ENCODE measurements around the gene WDR87.
"Not testable (repeated sequence)": the region's sequence is repeated elsewhere in the genome, so short reads cannot be mapped to it uniquely, and the experiment has no call there.

WDR87 gene

DNA sequence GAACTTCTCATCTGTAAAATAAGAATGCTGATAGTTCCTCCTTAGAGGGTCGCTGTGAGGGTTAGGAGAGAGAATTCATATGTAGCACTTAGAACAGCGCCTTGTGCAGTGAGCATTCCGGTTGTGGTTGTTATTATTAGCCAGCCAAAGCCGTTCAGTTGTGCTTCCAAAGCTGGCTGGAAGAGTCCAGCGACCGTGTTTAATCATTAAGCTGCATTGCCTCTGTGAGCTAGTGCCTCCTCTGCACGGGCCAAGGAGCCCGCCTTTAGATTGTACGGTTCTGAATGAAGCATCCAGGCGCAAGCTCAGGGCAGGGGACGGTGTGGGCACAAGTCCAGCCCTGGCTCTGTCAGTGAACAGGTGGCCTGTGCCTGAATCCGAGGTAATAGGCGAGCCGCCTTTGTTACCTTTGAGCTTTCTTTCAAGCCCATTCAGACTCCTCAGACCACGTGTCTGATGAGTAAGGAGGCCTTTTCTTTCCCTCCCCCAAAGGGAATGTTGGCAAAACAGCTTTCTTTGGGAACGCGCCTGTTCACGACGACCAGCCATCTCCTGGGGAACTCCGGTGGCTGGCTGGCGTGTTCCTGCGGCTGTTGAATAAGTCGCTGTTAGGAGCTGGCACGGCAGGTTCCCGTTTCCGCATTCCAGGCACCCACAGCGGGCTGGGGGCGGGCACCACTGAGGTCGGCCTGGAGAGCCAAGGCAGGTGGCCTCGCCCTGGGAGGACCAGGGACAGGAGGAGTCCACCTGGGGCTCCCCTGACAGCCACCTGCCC, 25.7 kb upstream of the WDR87 start:
- no peak for DNase-seq

DNA sequence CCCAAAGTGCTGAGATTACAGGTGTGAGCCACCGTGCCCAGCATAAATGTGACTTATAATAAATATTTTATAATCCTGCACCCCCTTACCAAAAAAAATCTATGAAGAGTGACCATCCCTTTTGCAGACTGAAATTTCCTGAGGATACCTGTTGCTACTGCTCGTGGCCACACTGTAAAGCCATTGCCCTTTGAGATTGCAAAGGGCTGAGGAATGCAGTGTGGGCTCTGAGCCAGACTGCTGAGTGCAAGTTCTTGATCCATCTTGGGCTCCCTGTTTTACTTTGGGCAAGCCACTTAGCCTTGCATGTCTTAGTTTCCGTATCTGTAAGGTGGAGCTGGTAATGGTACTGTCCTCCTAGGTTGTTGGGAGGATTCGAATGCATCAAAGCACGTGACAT, 24.0 kb upstream of the WDR87 start:
- no peaks in the 10 kb centered on the region for H3K27me3 ChIP-seq (replicated peaks; ENCODE audit: control insufficient read depth, insufficient read depth, low read length, poor library complexity, severe bottlenecking)
- DNase-seq = no peak
- no peak overlapping the region for H3K4me3 ChIP-seq (ENCODE audit: insufficient read depth, low read depth, low read length, poor library complexity, severe bottlenecking)
- H3K36me3 ChIP-seq (ENCODE audit: control insufficient read depth, insufficient read depth, low read length) = no peaks in the 10 kb centered on the region
- H3K9me3 ChIP-seq (ENCODE audit: control insufficient read depth, low read length) = no peaks in the 10 kb centered on the region
- H3K27ac ChIP-seq (ENCODE audit: insufficient read depth, low read length, poor library complexity, severe bottlenecking) = no peak overlapping the region
- no peaks in the 10 kb centered on the region for H3K4me1 ChIP-seq (ENCODE audit: control insufficient read depth, insufficient read depth, low read length, poor library complexity, severe bottlenecking)

More for the DNA sequence above, 25.7 kb upstream of the WDR87 start:
- Histone ChIP-seq H3K4me1 (ENCODE audit: control insufficient read depth, insufficient read depth, low read length, poor library complexity, severe bottlenecking) (no peaks in the 10 kb centered on the region), H3K27me3 (replicated peaks; ENCODE audit: control insufficient read depth, insufficient read depth, low read length, poor library complexity, severe bottlenecking) (no peaks in the 10 kb centered on the region), H3K36me3 (ENCODE audit: control insufficient read depth, insufficient read depth, low read length) (no peaks in the 10 kb centered on the region), H3K27ac (ENCODE audit: insufficient read depth, low read length, poor library complexity, severe bottlenecking) (no peak overlapping the region), H3K9me3 (ENCODE audit: control insufficient read depth, low read length) (no peaks in the 10 kb centered on the region), H3K4me3 (ENCODE audit: insufficient read depth, low read depth, low read length, poor library complexity, severe bottlenecking) (no peak overlapping the region)

DNA sequence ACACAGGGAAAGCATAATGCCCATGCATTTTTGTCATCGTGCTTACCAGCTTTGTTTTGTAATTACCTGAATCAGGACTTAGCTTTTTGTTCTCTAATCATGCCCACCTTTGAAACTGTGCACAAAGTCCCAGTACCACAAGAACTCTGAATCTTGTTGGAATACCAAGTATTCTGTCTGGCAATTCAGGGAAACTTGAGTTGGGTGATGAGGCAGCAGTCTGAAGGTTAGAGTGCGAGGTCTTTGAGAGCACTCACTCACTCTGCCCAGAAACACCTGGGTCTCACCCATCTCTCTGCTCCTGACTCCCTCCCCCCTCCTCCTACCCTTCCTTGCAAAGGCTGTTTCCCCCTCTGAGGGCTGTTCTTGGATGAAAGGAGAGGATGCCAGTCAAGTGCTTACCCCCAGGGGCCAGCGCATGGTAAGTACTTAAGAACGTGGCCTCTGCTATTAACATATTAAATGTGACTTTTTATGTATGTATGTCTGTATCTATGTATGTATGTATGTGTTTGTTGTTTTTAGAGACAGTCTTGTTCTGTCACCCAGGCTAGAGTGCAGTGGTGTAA, 23.0 kb upstream of the WDR87 start:
- no peaks in the 10 kb centered on the region for H3K9me3 ChIP-seq (ENCODE audit: control insufficient read depth, low read length)
- H3K36me3 ChIP-seq (ENCODE audit: control insufficient read depth, insufficient read depth, low read length) = no peaks in the 10 kb centered on the region
- H3K4me3 ChIP-seq (ENCODE audit: insufficient read depth, low read depth, low read length, poor library complexity, severe bottlenecking) = no peak overlapping the region
- no peak overlapping the region for H3K27ac ChIP-seq (ENCODE audit: insufficient read depth, low read length, poor library complexity, severe bottlenecking)
- H3K4me1 ChIP-seq (ENCODE audit: control insufficient read depth, insufficient read depth, low read length, poor library complexity, severe bottlenecking) = no peaks in the 10 kb centered on the region
- DNase-seq = no peak
- H3K27me3 ChIP-seq (replicated peaks; ENCODE audit: control insufficient read depth, insufficient read depth, low read length, poor library complexity, severe bottlenecking) = no peaks in the 10 kb centered on the region

DNA sequence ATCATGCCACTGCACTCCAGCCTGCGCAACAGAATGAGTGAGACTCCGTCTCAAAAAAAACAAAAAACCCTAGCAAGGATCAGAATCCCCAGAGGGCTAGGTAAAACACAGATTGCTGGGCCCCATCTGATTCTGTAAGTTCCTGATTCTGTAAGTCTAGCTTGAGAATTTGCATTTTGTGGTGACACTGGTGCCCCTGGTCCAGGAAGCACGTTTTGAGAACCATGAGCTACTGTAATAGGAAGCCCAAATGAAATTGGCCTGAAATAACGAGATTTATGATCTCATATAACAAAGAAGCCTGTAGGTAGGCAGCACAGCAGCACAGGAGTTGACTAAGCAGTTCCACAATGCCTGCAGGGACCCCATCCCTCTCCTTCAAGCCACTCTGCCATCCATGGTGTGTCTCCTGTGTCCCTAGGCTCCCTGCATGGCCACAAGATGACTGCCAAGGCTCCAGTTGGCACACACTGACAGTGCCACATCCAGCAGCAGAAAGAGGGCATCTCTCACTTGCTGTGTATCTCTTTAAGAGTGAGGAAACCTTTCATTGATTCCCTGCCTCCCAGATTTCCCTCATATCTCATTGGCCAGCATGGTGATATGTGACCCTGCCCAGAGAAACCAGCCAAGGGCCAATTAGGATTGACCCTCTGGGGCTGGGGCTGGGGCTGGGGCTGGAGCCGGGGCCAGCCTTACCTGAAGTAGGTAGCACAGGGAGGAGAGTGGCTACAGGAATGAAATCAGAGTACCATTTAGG, 22.3 kb upstream of the WDR87 start:
- no peak overlapping the region for H3K27ac ChIP-seq (ENCODE audit: insufficient read depth, low read length, poor library complexity, severe bottlenecking)
- DNase-seq = no peak
- H3K36me3 ChIP-seq (ENCODE audit: control insufficient read depth, insufficient read depth, low read length) = no peaks in the 10 kb centered on the region
- H3K9me3 ChIP-seq (ENCODE audit: control insufficient read depth, low read length) = no peaks in the 10 kb centered on the region
- no peaks in the 10 kb centered on the region for H3K4me1 ChIP-seq (ENCODE audit: control insufficient read depth, insufficient read depth, low read length, poor library complexity, severe bottlenecking)
- no peaks in the 10 kb centered on the region for H3K27me3 ChIP-seq (replicated peaks; ENCODE audit: control insufficient read depth, insufficient read depth, low read length, poor library complexity, severe bottlenecking)
- H3K4me3 ChIP-seq (ENCODE audit: insufficient read depth, low read depth, low read length, poor library complexity, severe bottlenecking) = no peak overlapping the region

DNA sequence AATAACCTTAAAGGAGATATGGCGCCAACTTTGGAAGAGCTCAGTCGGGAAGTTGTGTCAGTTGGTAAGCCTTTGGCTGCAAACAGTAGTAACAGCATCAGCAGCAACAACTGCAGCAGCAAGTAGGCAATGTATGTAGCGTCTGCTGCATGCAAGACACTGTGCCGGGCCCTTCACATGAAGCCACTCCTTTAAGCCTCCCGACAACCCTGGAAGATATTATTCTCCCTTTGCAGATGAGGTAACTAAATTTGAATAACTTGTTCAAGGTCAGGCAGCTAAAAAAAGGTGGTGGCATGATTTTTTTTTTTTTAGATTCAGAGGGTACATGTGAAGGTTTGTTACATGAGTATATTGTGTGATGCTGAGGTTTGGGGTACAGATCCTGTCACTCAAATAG, 20.3 kb upstream of the WDR87 start:
- Histone ChIP-seq H3K4me1 (ENCODE audit: control insufficient read depth, insufficient read depth, low read length, poor library complexity, severe bottlenecking) (no peaks in the 10 kb centered on the region), H3K4me3 (ENCODE audit: insufficient read depth, low read depth, low read length, poor library complexity, severe bottlenecking) (no peak overlapping the region), H3K27me3 (replicated peaks; ENCODE audit: control insufficient read depth, insufficient read depth, low read length, poor library complexity, severe bottlenecking) (no peaks in the 10 kb centered on the region), H3K27ac (ENCODE audit: insufficient read depth, low read length, poor library complexity, severe bottlenecking) (no peak overlapping the region), H3K36me3 (ENCODE audit: control insufficient read depth, insufficient read depth, low read length) (no peaks in the 10 kb centered on the region), H3K9me3 (ENCODE audit: control insufficient read depth, low read length) (no peaks in the 10 kb centered on the region)
- no peak for DNase-seq

DNA sequence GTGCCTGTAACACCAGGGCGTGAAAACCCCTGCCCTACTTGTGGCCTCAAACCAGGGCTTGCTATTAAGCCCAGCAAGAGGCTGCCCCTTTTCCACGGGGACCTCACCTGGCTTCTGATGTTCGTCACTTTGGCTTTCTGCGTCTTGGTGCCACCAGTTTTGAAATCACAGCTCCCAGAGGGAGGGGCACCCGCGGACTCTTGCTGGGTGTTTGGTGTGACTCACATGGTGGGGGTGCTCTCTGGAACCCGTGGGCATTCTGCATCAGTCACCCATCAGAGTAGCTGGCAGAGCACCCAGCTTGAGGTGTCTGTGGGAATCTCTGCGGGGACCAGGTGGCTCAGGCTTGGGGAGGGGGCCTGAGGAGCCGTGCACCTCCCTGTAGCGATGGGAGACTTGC, 19.9 kb upstream of the WDR87 start:
- Histone ChIP-seq H3K27ac (ENCODE audit: insufficient read depth, low read length, poor library complexity, severe bottlenecking) (no peak overlapping the region), H3K4me3 (ENCODE audit: insufficient read depth, low read depth, low read length, poor library complexity, severe bottlenecking) (no peak overlapping the region), H3K4me1 (ENCODE audit: control insufficient read depth, insufficient read depth, low read length, poor library complexity, severe bottlenecking) (no peaks in the 10 kb centered on the region), H3K9me3 (ENCODE audit: control insufficient read depth, low read length) (no peaks in the 10 kb centered on the region), H3K36me3 (ENCODE audit: control insufficient read depth, insufficient read depth, low read length) (no peaks in the 10 kb centered on the region), H3K27me3 (replicated peaks; ENCODE audit: control insufficient read depth, insufficient read depth, low read length, poor library complexity, severe bottlenecking) (no peaks in the 10 kb centered on the region)
- DNase-seq = no peak

DNA sequence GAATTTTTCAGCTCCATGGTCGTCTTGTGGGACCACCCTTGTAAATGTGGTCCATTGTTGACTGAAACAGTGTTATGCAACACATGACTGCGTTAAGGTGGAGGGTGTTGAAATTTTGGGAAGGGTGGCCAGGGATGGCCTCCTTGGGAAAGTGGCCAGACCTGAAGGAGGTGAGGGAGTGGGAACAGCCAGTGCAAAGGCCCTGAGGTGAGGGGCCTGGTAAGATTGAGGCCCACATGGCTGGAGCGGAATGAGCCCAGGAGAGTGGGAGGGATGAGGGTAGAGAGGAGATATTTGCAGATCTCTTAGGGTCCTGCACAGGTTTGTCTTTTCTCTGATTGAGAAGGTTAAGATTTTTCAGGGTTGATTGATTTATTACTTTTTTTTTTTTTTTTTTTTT, 18.8 kb upstream of the WDR87 start:
- H3K9me3 ChIP-seq (ENCODE audit: control insufficient read depth, low read length) = no peaks in the 10 kb centered on the region
- no peak overlapping the region for H3K27ac ChIP-seq (ENCODE audit: insufficient read depth, low read length, poor library complexity, severe bottlenecking)
- no peaks in the 10 kb centered on the region for H3K27me3 ChIP-seq (replicated peaks; ENCODE audit: control insufficient read depth, insufficient read depth, low read length, poor library complexity, severe bottlenecking)
- no peak overlapping the region for H3K4me3 ChIP-seq (ENCODE audit: insufficient read depth, low read depth, low read length, poor library complexity, severe bottlenecking)
- DNase-seq = no peak
- H3K36me3 ChIP-seq (ENCODE audit: control insufficient read depth, insufficient read depth, low read length) = no peaks in the 10 kb centered on the region
- H3K4me1 ChIP-seq (ENCODE audit: control insufficient read depth, insufficient read depth, low read length, poor library complexity, severe bottlenecking) = no peaks in the 10 kb centered on the region

DNA sequence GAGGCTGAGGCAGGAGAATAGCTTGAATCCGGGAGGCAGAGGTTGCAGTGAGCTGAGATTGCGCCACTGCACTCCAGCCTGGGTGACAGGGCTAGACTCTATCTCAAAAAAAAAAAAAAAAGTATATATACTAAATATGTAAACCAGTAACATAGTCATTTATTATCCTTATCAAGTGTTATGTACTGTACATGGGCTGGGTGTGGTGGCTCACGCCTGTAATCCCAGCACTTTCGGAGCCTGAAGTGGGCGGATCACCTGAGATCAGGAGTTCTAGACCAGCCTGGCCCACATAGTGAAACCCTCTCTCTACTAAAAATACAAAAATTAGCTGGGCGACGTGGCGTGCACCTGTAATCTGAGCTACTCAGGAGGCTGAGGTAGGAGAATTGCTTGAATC, 18.2 kb upstream of the WDR87 start:
- H3K27me3 ChIP-seq (replicated peaks; ENCODE audit: control insufficient read depth, insufficient read depth, low read length, poor library complexity, severe bottlenecking); H3K4me1 ChIP-seq (ENCODE audit: control insufficient read depth, insufficient read depth, low read length, poor library complexity, severe bottlenecking); H3K27ac ChIP-seq (ENCODE audit: insufficient read depth, low read length, poor library complexity, severe bottlenecking); H3K36me3 ChIP-seq (ENCODE audit: control insufficient read depth, insufficient read depth, low read length); DNase-seq; H3K4me3 ChIP-seq (ENCODE audit: insufficient read depth, low read depth, low read length, poor library complexity, severe bottlenecking); H3K9me3 ChIP-seq (ENCODE audit: control insufficient read depth, low read length): not testable (repeated sequence)

DNA sequence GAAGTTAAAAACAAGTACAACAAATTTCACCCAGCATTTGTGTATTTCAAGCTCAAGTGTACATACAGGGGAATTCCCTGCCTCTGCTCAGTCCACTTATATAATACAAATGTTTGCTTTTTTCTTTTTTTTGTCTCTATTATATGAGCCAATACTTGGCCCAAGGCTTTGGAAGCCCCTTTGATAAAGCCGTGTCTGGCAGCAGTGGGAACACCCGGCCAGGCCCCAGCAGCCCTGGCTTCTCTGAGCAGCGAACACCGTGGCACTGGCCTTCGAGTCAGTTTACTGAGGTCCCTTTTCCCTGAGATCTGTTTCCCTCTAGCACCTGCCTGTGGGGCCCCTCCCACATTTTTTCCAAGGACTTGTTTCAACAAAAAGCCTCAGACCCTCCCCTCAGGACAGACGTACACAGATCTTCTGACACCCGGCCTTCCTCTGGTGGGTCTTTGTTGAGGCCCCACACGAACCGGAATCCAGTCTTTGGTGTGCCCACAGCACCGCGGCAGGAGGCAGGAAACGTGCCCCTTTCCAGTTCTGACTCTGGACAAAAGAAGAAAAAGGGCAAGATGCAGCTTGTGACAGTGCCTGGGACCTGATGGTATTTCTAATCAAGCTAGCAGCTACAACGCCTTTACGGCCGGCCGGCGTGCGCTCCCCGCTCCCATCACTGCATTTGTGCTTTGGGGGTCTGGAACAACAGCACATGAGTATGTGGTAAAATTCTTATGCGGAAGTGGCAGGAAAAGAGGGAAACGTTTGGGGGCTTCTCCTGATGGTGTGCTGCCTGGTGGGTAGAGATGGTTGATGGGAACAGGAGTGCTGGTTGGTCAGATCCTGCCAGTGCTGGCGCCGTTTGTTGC, 14.4 kb upstream of the WDR87 start:
- Histone ChIP-seq H3K9me3 (ENCODE audit: control insufficient read depth, low read length) (no peaks in the 10 kb centered on the region), H3K4me3 (ENCODE audit: insufficient read depth, low read depth, low read length, poor library complexity, severe bottlenecking) (no peak overlapping the region), H3K4me1 (ENCODE audit: control insufficient read depth, insufficient read depth, low read length, poor library complexity, severe bottlenecking) (no peaks in the 10 kb centered on the region), H3K27ac (ENCODE audit: insufficient read depth, low read length, poor library complexity, severe bottlenecking) (no peak overlapping the region), H3K36me3 (ENCODE audit: control insufficient read depth, insufficient read depth, low read length) (no peaks in the 10 kb centered on the region), H3K27me3 (replicated peaks; ENCODE audit: control insufficient read depth, insufficient read depth, low read length, poor library complexity, severe bottlenecking) (no peaks in the 10 kb centered on the region)
- no peak for DNase-seq

Data from effector memory CD4-positive, alpha-beta T cell (primary cell).